NOMO-1 treated with DMSO at 0.1 percent for 48 hours (cell line): Measurements from ENCODE around the gene GMPPA.

Experiments
- DNase-seq: peaks from one replicate; lab custom pipeline; 2025; ENCODE audit not compliant: unreplicated experiment; lab: John Stamatoyannopoulos, UW

GMPPA gene

DNA sequence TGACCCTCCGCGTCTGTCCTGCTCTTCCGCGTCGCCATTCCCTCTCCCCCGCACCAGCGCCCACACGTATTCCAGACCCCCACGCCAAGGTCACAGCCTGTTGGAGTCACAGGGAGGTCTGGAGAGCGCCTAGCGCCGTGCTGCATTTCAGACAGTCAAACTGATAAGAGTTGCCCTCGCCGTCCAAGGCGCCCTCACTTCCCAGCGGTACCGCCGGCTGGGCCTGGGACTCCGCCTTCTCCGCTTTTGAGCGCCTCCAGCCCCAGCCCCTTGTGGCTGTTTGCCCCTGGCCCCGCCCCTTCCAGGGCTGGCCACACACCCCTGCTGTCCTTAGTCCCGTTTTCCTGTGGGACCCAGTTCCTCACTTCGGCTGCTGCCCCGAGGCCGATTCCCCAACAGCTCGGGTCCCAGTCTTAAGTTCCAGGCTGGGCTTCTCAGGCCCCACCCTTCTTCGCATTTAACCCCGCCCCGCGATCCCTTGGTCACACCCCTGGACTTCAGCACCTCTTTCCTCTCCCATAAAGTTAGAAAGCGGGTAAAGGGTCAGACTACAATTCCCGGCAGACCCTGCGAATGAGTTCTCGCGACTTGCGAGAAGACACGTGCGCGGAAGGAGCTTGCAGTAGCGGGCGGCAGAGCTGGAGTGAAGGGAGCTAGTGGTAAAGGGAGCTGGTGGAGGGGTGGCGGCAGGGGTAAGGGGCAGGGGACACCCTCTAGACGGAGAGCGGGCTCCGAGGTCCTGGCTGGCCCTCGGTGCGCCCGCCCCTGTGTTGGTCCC, at the start of gene GMPPA:
TSS of gene GMPPA (plus strand) at position 612 of the 778 bp plus-strand sequence. CDS start 1,085 bp downstream, outside the sequence.
- DNase-seq: peak; percentile 97

DNA sequence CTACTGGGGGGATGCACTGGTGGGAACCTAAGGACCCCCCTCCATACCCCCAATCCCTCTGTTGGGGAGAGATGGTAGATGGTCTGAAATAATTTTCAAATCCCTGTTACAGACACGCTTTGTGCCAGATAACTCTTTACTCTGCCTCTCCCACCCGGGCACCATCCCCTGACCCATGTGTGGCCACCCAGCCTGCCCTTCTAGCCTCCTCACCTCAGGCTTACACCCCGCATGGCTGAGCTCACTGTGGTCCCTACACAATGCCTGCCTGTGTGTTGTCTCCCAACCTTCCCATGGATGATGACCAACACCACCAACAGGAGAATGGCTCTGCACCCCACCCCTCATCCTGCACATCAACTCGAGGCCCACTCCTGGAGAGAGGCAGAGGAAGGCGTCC, 49.1 kb upstream of the GMPPA start:
- DNase-seq: no peak

DNA sequence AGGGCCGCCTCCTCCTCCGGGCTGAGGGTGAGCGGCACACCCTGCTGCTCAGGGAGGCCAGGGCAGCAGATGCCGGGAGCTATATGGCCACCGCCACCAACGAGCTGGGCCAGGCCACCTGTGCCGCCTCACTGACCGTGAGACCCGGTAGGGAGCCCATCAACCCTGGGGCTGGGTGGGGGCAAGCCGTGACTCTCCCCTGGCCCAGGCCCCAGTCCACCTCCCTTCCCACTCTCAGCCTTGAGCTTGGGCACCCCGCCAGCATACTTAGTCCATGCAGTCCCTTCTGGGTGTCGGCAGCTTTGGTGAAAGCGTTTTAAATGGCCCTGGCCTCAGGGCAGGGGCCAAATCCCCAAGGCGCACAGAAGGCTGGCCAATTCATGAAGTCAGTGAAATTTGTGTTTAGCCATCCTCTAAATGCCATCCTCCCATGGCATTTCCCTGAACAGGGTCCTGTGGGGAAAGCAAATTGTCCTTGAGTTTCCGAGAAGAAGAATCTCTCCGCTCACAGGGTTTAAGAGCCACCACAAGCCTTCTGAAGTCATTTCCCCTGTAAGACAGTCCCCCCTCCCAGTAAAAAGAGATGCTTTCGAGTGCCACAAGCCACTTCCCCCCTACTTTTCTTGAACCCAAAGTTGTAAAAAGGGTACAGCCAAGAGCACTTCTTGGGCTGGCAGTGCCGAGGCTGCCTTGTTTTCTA, 46.9 kb upstream of the GMPPA start:
- no peak for DNase-seq

DNA sequence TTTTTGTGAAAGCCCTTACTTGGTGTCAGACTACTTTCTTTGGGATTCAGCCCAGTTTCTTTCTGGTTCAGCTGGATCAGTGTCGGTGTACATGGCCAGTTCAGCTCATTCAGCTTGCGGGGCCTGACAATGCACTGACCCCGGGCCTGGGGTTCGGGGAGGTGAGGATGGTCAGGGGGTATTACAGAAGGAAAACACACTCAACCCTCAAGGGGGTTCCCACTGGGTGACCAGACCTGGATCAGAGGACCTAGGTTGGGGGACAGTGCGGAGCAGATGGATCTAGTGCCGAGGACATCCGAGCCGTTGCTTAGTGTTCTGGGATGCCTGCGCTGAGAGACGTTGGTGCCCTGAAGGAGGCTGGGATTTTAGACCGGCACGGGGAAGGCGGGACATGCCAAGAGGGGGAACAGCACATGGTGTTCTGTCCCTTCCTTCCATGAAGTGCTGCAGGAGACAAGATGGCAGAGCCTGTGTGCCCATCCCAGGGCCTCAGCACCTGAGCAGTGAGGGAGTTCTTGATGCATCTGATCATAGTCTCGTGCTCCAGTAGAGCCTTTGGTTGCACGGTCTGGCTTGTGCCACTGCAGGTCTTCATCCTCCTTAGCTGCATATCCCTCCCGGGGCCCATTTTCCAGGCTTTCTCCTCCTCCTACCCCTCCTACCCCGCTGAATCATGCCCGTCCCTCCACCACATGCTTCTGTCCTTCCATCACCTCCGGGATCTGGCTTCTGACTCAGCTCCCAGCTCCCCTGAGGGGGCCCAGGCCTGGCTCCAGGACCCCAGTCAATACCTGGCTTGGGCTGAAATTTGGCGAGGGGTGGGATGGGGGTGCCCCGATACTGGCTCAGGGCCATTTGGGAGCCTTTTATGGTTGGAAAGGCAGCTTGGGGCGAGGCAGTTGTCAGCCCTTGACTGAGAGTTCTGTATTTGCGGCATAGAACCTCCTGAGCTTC, 46.1 kb upstream of the GMPPA start:
- no peak for DNase-seq

DNA sequence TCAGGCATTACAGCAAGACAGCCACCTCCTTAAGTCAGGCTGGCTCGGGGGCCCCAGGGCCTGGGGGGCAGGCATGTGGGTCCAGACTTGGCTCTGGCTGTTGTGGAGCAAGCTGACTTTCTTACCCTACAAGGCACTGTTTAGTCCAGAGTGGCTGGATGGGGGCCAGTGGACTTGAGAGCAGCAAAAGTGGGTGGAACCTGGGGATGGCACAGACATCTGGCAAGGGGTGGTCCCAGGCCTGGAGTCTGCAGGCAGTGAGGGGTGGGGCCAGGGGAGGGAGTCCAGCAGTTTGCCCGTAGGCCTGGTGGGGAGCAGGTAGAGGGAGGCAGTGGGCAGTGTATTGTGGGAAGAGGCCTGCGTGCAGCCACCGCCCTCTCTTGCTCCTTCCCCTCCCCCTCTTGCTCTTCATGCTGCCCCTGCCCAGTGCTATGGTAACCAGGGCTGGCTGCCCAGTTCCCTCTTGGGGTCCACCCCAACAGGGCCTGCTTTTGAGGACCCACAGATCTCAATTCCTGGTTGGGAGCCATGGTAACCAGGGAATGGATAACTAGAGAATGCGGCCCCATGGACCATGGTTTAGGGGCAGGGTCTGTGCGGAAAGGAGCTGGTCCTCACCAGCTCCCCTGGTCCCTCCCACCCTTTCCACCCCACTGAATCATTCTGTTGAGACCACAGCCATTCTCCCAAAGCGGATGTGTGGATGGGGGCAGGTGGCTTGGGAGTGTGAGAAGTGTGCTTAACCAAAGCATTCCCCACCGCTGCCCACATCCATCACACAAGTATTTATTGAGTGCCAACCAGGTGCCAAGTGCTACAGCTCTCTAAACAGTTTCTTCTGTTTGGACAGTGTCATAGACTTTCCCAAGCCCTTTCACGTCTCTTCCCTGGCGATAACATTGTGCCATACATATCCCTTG, 44.8 kb upstream of the GMPPA start:
- DNase-seq: no peak

DNA sequence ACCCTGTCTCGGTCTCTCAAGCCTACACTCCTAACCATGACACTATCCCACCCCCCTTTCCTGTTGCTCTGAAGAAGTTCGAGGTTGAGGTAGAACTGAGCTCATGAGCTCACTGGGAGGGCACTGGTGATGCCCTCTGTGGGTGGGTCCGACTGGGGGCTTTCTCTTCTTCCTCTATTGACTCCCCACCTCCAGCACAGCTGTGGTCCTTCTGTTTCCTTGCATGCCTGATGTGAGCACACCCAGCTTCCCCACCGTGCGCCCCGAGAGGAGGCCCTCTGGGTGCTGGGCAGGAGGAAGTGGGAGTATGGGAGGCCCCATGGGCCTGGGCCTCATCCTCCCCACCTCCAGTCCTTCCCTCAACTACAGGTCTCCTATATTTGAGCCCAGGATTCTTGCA, 43.1 kb upstream of the GMPPA start:
- peak; percentile 26 for DNase-seq

DNA sequence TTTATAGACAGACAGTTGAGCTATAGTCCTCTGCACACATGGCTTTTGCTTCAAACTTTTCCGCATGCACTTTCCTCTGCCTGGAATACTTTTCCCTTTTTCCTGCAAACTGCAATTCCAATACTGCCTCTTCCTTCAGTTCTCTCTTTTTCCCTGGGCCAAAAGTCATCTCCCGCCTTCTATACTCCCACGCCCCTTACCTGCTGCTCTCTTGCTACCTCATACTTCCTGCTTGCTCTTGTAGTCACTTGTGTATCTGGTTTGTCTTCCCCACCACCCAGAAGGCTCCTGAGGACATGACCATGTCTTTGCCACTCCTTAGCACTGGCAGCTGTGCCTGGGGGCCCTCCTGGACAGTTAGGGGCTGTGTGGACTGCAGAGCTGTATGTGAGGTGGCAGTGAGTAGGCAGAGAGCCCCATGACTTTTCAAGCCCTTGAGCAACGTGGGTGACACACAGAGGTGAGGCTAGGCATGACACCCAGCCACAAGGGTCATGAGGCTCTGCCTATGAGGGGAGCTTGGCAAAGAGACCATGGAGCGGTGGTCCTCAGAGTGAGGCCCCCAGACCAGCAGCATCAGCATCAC, 40.8 kb upstream of the GMPPA start:
- peak; percentile 24 for DNase-seq

DNA sequence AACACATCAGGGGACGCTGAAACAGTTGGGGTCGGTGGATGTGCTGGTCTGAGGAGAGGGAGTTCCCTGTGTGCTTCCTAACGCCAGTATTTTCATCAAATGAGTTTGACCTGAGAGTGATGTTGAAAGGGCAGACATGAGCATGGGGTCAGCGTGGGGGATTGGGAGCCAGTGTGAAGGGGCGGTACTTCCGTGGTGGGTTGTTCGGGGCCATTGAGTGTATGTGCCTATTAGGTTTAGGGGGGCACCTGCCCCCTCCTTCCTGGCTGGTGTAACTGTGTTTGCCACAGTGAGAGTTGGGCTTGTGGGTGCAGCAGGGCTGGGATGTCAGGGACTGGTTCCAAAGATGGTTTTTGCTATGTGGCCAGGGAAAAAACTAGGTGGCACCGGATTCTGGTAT, 39.7 kb upstream of the GMPPA start:
- no peak for DNase-seq

DNA sequence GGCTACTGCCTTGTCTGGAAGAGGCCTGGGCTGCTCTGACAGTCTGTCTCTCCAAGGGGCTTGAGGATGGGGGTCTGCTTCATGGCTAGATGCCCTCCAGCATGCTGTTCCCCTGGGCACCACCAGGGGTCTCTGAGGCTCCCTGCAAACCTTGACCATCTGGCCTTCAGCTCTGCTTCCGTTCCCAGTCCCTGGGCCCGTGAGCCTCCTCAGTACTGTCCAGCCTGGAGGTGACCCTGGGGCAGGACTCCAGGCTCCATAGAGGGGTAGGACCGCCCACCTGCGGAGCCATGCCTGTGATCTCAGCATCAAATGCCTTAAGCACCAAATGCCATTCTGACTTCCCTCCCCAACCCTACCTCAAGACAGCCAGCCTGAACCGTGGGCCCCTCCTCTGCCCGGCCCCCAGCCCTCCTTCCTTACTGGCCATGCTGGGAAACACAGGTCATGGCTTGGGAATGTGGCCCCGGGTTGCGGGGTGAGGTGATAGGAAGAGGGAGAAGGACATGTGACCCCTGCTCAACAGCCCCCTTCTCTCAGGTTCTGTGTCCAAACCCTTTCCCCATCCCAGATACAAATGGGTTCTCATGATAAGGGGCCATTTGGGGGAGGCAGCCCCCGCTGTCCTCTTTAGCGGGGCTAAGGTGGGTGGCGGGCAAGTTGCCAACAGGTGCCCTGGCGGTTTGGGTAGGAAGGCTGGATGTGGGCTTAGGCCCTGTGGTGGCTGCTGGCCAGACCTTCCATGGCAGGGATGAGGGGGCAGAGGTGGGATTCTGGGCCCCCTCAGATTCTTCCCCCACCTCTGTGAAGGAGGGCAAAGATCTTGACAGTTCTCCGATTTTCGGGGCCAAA, 39.0 kb upstream of the GMPPA start:
- DNase-seq: peak; percentile 28

DNA sequence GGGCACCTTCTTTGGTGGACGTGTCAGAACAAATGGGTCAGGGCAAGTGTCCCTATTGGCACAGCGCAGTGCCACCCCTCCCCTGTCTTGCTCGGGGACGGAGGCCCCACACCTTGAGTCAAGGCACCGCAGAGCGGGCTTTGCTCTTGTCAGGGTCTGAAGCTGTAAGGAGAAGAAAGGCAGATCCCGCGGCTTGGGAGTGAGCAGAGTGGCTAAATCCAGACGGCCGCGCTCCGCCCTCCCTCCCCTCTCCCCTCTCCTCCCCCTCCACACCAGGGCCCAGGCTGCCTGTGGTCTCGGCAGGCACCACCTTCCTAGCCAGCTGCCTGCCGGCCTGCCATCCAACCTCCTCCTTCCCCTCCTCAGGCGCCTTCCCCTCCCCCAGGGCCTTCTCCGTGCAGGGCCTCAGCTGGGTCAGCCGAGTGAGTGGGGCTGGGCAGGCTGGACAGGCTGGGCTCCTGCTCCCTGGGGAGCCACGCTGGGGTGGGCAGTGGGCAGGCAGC, 38.2 kb upstream of the GMPPA start:
- no peak for DNase-seq

DNA sequence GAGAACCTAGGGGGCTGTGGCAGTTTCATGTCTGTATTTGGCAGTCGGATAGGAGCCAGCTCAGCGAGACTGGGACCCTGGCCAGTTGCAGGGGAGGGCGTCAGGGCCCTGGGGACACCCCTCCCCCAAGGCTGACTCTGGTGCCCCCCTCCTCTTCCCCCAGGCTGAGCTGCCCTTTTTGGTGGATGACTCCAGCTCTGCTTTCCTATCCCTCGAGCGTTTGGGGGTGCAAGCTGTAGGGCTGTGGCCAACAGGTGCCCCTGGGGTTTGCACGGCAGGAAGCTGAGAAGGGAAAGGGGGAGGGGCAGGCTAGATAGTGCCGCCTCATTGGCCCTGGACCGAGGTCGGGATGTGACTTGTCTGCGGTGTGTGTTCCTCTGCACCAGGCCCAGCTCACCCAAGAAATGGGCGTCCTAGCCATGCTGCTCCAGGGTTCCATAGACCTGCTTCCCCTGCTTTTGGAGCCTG, 37.6 kb upstream of the GMPPA start:
- no peak for DNase-seq

DNA sequence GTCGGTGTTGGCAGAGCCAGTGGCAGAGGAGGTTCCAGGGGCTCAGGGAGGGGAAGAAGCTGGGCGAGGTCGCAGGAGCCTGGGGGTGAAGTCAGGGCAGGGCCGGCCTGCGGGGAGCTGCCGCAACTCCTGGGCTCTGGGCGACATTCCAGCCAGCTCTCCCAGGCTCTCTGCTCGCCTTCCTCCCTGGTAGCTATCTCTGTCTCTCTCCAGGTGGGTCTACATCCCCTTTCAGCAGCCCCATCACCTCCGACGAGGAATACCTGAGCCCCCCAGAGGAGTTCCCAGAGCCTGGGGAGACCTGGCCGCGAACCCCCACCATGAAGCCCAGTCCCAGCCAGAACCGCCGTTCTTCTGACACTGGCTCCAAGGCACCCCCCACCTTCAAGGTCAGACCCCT, 37.0 kb upstream of the GMPPA start:
- DNase-seq: no peak

DNA sequence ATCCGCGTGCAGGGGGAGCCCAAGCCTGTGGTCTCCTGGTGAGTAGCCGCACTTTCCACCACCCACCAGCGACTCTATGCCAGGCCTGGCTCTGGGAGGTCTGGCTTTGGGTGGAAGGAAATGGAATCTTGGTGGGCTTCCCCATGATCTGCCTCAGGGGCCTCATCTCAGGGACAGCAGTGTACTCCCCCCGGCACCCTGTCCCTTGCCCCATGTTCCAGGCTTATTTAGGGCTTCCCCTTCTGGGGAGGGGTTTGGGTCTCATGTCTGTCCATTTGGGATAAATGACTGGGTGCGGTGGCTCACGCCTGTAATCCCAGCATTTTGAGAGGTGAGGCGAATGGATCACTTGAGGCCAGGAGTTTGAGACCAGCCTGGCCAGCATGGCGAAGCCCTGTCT, 36.3 kb upstream of the GMPPA start:
- DNase-seq: no peak

DNA sequence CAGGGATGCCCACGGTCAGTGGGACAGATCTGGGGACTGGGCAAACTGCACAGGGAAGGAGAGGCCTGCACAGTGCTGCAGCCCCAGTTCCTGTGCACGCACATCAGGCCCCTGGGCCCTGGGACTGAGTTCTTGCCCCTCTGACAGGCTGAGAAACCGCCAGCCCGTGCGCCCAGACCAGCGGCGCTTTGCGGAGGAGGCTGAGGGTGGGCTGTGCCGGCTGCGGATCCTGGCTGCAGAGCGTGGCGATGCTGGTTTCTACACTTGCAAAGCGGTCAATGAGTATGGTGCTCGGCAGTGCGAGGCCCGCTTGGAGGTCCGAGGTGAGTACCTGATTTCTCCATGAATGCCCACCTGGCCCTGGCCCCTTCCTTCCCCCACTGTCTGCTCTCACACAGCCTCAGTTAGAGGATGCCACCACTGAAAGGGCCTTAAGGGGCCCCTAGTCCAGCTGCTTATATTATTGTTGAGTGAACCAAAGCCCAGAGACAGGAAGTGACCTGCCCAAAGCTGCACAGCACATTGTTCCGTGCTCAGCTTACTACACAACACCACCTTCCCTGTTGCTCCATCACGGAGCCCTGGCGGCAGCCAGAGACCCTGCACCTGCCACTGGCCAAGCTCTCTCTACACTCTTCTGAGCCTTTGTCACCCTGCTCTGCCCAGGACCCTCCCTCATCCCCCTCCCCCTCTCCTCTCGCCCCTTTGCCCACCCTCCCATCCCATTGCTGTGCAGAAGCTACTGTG, 34.2 kb upstream of the GMPPA start:
- no peak for DNase-seq

DNA sequence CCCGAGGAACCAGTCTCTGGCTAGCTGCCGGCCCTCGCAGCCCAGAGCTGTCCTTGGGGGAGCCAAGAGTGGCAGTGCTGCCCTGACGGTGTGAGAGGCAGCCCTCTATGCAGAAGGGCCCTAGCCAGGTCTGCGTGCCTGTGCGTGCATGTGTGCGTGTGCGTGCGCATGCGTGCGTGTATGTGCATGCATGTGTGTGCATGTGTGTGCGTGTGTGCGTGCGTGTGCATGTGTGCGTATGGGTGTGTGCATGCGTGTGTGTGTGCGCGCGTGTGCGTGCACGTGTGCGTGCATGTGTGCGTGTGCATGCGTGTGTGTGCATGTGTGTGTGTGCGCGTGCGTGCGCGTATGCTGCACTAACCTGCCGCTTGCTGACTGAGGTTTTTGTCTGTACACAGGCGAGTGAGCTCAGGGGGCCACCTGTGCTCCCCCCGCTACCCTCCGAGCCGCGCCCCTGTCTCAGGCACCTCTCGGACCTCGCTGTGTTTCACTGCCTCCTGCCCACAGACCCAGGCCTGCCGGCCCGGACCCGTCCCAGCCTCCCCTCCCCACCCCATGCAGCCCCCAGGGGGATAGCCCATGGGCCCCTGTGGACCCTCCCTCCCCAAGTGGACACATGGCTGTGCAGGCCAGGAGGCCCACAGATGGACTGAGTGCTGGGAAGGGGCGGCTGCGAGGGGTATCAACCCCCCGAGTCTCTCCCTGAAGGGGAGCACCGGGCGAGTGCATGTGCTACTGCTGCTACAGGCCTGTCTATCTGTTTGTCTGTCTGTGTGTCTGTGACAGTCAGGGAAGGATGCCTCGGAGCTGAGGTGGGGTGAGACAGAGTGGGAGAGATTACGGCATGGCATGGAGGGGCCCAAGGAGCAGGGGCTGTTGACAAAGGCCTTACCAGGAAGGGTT, 32.8 kb upstream of the GMPPA start:
- no peak for DNase-seq

DNA sequence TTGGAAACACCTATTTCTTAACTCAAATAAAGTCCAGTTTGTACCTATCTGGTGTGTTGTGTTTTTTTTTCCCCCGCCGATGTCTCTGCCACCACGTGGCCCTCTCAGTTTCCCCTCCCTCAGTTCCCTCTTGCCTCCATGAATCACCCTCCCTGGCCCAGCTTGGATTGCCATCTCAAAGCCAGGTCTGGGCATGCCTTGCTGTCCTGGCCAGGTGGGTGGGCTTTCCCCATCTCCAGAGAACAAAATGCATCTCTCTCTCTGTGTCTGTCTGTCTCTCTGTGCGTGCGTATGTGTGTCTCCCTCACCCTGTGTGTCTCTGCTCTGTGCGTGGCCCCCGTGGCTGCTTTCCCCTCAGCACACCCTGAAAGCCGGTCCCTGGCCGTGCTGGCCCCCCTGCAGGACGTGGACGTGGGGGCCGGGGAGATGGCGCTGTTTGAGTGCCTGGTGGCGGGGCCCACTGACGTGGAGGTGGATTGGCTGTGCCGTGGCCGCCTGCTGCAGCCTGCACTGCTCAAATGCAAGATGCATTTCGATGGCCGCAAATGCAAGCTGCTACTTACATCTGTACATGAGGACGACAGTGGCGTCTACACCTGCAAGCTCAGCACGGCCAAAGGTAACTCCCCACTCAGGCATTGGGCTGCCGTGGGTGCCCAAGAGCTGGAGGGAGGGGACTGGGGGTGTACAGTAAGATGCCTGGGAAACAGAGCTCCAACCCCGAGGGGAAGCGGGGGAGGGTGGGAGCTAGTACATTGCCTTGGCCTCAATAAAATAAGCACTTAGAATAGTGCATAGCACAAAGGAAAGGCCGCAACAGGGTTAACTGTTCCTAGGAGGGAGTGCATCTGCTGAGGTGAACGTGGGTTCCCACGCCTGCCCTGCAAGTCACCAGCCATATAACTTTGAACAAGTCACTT, 31.6 kb upstream of the GMPPA start:
- no peak for DNase-seq
